HG02642 (cell line): ENCODE results near the gene POU6F2.

Experiments
- ATAC-seq: cut with Tn5 transposase; IDR thresholded peaks from one replicate; pipeline ENCODE4 v1.9.1; 2021; ENCODE audit warnings: mild to moderate bottlenecking; ENCODE audit not compliant: unreplicated experiment, poor library complexity

The POU6F2 gene

GRCh38 chr7:39238234-39238869 lies 260.6 kb downstream of the POU6F2 start:
- no peak for ATAC-seq

- no peak for ATAC-seq
Measured at GRCh38 chr7:39240864-39241263, 263.2 kb downstream of the POU6F2 start.

GRCh38 chr7:39247576-39247975 lies 269.9 kb downstream of the POU6F2 start:
- ATAC-seq, result no peak

- ATAC-seq, result no peak
Measured at GRCh38 chr7:39248041-39248691, 270.5 kb downstream of the POU6F2 start.

GRCh38 chr7:39248692-39249090 lies 271.0 kb downstream of the POU6F2 start:
- no peak for ATAC-seq

GRCh38 chr7:39249635-39250152 lies 272.0 kb downstream of the POU6F2 start:
- ATAC-seq, result no peak

GRCh38 chr7:39252916-39253315 lies 275.2 kb downstream of the POU6F2 start:
- ATAC-seq, result no peak

GRCh38 chr7:39259391-39260003 lies 281.8 kb downstream of the POU6F2 start:
- no peak for ATAC-seq

- no peak for ATAC-seq
Measured at GRCh38 chr7:39260279-39260844, 282.7 kb downstream of the POU6F2 start.

GRCh38 chr7:39261771-39262170 lies 284.1 kb downstream of the POU6F2 start:
- no peak for ATAC-seq

- ATAC-seq, result no peak
Measured at GRCh38 chr7:39265641-39266591, 288.2 kb downstream of the POU6F2 start.

GRCh38 chr7:39269034-39269433 lies 291.3 kb downstream of the POU6F2 start:
- no peak for ATAC-seq

GRCh38 chr7:39270018-39270417 lies 292.3 kb downstream of the POU6F2 start:
- no peak for ATAC-seq

GRCh38 chr7:39271402-39271801 lies 293.7 kb downstream of the POU6F2 start:
- ATAC-seq, result no peak

- ATAC-seq, result no peak
Measured at GRCh38 chr7:39272111-39272510, 294.4 kb downstream of the POU6F2 start.

- ATAC-seq, result no peak
Measured at GRCh38 chr7:39272691-39273090, 295.0 kb downstream of the POU6F2 start.

GRCh38 chr7:39280337-39280736 lies 302.6 kb downstream of the POU6F2 start:
- ATAC-seq, result no peak

- no peak for ATAC-seq
Measured at GRCh38 chr7:39285256-39285655, 307.5 kb downstream of the POU6F2 start.

GRCh38 chr7:39288303-39288702 lies 310.6 kb downstream of the POU6F2 start:
- ATAC-seq, result no peak
